Activated CD4-positive, alpha-beta T cell treated with anti-CD3 and anti-CD28 coated beads, Interleukin-2, amount 10 ng/mL, durations not matched to agents 24 days and 14 days (primary cell): Measurements from ENCODE around the gene COQ8A. TPM values are rescaled to one million over a fixed set of nuclear protein-coding genes. Genes with fewer than 3 reads are reported as not detected.

Experiments used
- DNase-seq: peaks from one replicate; pipeline ENCODE4 v3.0.0; 2022
- H3K27ac Mint-ChIP-seq: one replicate; pipeline ENCODE4 v1.8.0; 2022; ENCODE audit warnings: mild to moderate bottlenecking, mixed read lengths
- H3K27me3 Mint-ChIP-seq: one replicate; pipeline ENCODE4 v1.8.0; 2022; ENCODE audit warnings: mixed read lengths
- H3K36me3 Mint-ChIP-seq: one replicate; pipeline ENCODE4 v1.8.0; 2022; ENCODE audit warnings: low read depth, mild to moderate bottlenecking, mixed read lengths
- H3K4me1 Mint-ChIP-seq: one replicate; pipeline ENCODE4 v1.8.0; 2021; ENCODE audit warnings: mixed read lengths
- H3K4me3 Mint-ChIP-seq: one replicate; pipeline ENCODE4 v1.8.0; 2022; ENCODE audit warnings: mild to moderate bottlenecking, moderate library complexity, mixed read lengths
- H3K9me3 Mint-ChIP-seq: one replicate; pipeline ENCODE4 v1.8.0; 2021; ENCODE audit warnings: mixed read lengths
- intact Hi-C: fragments of 100-400 bp; cut with micrococcal nuclease; formaldehyde crosslinking; loops from one replicate; pipeline ENCODE4 v1.15.1; 2023
- total RNA-seq: library from RNA; stranded (reverse); gene quantifications from 2 replicates; pipeline ENCODE4 v1.2.3, GENCODE V29; 2022

The COQ8A gene
- total RNA-seq, 1 donor from 2014 or later, result 35.3 TPM

DNA sequence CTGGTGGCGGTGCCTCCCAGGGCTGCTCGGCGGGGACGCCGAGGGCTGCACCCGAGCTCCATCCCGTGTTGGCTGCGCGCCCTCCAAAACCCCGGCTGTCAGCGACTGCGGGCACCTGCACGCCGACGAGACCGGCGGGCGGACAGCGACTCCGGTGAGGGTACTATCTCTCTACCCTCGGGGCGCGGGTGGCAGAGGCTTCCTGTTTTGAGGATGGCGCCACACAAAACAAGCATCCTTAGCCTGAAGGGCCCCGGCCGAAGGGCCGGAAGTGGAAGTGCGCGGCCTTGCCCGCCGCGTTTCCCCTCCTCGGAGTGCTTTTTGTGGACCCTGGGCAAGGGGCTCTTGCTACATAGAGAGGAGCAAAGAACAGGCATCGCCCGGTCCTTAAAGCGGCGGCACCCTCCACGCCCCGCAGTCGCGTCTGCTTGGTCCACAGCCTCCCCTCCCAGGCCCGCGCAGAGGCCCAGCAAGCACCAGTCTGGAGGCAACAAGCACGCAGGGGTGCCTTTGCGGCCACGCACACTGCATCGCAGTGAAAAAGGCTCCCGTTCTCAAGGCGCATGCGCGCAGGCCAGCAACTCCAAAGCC is 561 bp upstream of the COQ8A start:
- no peak for DNase-seq
- peaks cover 16% of the 10 kb centered on the region for H3K36me3 Mint-ChIP-seq
- no peaks in the 10 kb centered on the region for H3K27me3 Mint-ChIP-seq
- H3K4me1 Mint-ChIP-seq, result peaks cover 38% of the 10 kb centered on the region
- intact Hi-C loops, result loop anchor here (1.0 to 10.0 kb wide), 6 partner anchors 24 to 795 kb away; partner anchors contain the start of genes JMJD4, PARP1, PSEN2 and SNAP47
- peaks cover 18% of the 10 kb centered on the region for H3K9me3 Mint-ChIP-seq
- peak overlapping the region; percentile 93 for H3K4me3 Mint-ChIP-seq
- peak overlapping the region; percentile 99 for H3K27ac Mint-ChIP-seq

DNA sequence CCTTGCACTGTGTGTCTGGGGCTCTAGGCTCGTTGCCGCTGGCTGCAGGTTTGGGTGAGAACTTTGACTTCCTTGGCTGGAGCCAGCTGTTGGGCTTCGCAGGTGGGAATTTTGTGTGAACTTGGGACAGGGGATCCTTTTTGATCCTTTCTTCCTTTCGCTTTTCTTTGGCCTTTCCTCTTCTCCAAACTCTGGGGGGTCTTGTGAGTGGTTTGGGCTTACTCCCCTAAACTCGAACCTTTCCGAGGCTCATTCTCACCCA is 643 bp downstream of the COQ8A start:
- peak overlapping the region; percentile 99 for H3K27ac Mint-ChIP-seq
- DNase-seq, result no peak
- peaks cover 42% of the 10 kb centered on the region for H3K4me1 Mint-ChIP-seq
- intact Hi-C loops, result loop anchor here (1.0 to 5.0 kb wide), 3 partner anchors 70 to 533 kb away; partner anchors contain the start of genes PARP1 and PSEN2
- no peaks in the 10 kb centered on the region for H3K27me3 Mint-ChIP-seq
- H3K4me3 Mint-ChIP-seq, result peak overlapping the region; percentile 93
- peaks cover 7% of the 10 kb centered on the region for H3K9me3 Mint-ChIP-seq
- peaks cover 9% of the 10 kb centered on the region for H3K36me3 Mint-ChIP-seq

DNA sequence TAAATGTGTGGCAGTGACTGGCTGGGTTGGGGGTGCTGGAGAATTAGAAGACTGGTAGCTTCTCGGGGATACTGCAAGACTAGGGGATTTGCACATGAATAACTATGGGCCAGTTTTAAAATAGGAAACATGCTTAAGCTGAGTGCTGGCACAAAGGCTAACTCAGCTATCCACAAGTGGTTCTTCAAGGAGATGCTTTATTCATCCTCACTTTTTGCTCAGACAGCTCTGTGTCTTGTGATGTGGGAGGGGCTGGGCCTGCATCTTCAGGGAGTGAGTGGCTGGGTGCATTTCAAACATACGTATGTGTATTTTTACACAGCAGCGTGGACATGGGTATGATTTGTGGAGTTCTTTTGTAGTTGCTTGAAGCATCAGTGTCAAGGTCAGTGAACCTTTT is 2.3 kb downstream of the COQ8A start:
- peaks cover 48% of the 10 kb centered on the region for H3K4me1 Mint-ChIP-seq
- no peaks in the 10 kb centered on the region for H3K27me3 Mint-ChIP-seq
- H3K9me3 Mint-ChIP-seq, result peaks cover 5% of the 10 kb centered on the region

DNA sequence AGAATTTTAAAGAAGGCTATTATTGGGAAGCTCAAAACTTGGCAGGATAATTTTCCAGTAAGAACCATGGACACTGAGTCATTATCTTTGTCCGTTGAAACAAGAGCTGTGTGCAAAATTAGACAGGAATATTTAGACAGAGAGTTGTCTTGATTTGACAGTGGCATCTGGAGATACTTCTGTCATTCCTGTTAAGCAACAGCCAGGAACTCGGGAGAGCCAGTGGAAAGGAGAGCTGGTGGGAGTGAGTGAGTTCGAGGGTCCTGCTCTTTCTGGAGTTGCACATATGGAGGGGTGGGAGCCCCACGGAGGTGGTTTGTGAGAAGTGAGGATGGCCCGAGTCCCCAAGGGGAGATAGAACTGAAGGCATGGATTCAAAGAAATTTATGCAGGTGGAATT is 3.1 kb downstream of the COQ8A start:
- peaks cover 5% of the 10 kb centered on the region for H3K36me3 Mint-ChIP-seq
- intact Hi-C loops, result loop anchor here (5.0 kb wide), 1 partner anchor 536 kb away; the partner anchor contains the start of gene PARP1
- H3K27me3 Mint-ChIP-seq, result no peaks in the 10 kb centered on the region
- H3K4me3 Mint-ChIP-seq, result no peak overlapping the region
- no peak overlapping the region for H3K27ac Mint-ChIP-seq
- no peaks in the 10 kb centered on the region for H3K9me3 Mint-ChIP-seq
- H3K4me1 Mint-ChIP-seq, result peaks cover 41% of the 10 kb centered on the region
- DNase-seq, result no peak

More for the DNA sequence above, 2.3 kb downstream of the COQ8A start:
- intact Hi-C loops, result loop anchor here (5.0 kb wide), 1 partner anchor 535 kb away; the partner anchor contains the start of gene PARP1
- H3K27ac Mint-ChIP-seq, result no peak overlapping the region
- H3K4me3 Mint-ChIP-seq, result no peak overlapping the region
- peaks cover 6% of the 10 kb centered on the region for H3K36me3 Mint-ChIP-seq
- no peak for DNase-seq

DNA sequence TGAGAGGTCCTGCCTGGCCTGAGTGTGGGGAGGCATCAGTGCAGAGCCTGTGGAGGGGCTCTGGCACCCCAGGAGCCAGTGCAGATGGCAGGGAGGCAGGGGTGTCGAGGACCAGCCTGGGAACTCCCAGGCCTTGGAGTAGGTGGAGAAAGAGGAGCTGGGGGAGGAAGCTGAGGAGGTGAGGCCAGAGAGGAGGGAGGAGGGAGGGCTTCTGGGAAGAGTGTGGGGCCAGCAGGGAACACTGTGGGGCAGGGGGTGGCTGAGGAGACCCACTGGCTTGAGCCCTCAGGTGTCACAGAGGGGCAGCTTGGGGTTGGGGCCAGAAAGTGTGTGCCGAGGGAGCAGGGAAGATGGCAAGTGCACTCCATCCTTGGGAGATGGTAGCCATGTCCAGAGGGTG is 3.8 kb downstream of the COQ8A start:
- peaks cover 5% of the 10 kb centered on the region for H3K36me3 Mint-ChIP-seq
- intact Hi-C loops, result loop anchor here (5.0 kb wide), 1 partner anchor 537 kb away; the partner anchor contains the start of gene PARP1
- no peak overlapping the region for H3K27ac Mint-ChIP-seq
- DNase-seq, result no peak
- H3K9me3 Mint-ChIP-seq, result no peaks in the 10 kb centered on the region
- H3K4me1 Mint-ChIP-seq, result peaks cover 35% of the 10 kb centered on the region
- no peaks in the 10 kb centered on the region for H3K27me3 Mint-ChIP-seq
- H3K4me3 Mint-ChIP-seq, result no peak overlapping the region

DNA sequence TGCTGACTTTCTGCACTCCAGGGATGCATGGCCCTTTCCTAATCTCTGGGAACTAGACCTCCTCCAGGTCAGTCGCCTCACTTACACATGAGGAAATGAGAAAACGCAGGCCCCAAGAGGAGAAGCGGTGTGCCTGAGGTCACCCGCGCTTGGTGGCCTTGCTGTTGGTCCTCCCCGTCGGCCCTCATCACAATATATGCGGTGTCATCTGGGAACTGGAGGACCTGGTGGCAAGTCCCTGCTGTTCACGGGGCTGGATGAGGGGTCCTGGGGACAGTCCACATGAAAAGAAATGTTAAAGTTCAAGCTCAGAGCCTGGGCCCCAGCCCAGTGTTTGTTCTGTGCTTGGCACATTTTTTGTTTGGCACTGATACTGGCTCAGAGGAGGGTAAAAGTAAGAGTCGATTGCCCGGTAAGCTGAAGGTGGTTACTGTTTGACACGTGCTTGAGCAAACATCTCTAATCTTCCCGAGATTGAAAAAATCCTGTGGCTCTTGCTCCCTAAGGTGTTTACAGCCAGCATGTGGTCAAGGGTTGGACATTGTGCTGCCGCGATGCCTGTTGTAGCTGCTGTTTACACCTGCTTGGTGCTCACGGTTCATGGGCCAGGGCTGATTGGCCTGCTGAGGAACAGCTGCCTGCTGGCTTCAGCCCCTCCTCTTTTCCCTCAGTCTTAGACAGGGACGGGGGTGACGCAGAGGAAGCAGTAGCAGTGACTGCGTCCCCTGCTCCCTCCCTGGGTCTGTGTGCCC is 5.2 kb downstream of the COQ8A start:
- no peak for DNase-seq
- Mint-ChIP-seq H3K4me1 (peaks cover 35% of the 10 kb centered on the region), H3K9me3 (no peaks in the 10 kb centered on the region), H3K27ac (no peak overlapping the region), H3K36me3 (peaks cover 5% of the 10 kb centered on the region), H3K27me3 (no peaks in the 10 kb centered on the region), H3K4me3 (no peak overlapping the region)
- intact Hi-C loops, result no loop called here

DNA sequence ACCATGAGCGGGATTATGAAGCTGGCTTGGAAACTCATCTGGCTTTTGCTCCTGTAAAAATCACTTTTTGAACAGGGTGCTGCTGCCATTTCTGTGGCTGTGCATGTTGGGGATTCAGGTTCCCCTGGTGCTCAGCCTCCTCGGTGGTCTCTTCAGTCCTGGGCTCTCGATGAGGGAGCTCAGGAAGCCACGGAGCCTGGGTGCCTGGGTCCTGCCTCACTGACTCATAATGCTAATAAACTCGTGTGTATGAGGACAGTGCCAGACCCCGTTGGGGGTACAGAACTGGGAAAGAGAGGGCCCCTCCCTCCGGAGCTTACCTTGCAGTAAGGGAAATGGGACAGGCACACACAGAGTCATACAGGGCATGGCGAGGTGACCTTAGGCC is 5.8 kb downstream of the COQ8A start:
- intact Hi-C loops, result no loop called here
- H3K36me3 Mint-ChIP-seq, result peaks cover 3% of the 10 kb centered on the region
- no peak for DNase-seq
- H3K4me3 Mint-ChIP-seq, result no peak overlapping the region
- H3K27me3 Mint-ChIP-seq, result no peaks in the 10 kb centered on the region
- H3K4me1 Mint-ChIP-seq, result peaks cover 32% of the 10 kb centered on the region
- H3K9me3 Mint-ChIP-seq, result no peaks in the 10 kb centered on the region
- H3K27ac Mint-ChIP-seq, result no peak overlapping the region

DNA sequence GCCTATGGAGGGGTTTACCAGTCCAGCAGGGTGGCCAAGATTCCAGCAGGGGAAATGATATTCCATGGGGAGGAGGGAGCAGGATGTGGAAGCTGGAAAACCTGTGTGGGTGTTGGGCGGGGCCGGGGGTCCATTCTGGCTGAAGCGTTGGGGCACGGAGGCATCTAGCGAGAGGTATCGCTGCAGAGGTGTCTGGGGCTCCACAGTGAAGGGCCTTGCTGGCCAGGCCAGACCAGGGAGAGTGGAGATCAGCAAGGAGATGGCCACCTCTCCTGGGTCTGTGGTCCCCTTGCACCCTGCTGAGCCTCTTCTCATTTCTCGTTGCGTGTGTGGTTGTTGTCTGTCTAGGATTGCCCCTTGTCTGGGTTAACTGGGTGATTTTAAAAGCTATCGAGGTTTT is 6.2 kb downstream of the COQ8A start:
- no peaks in the 10 kb centered on the region for H3K27me3 Mint-ChIP-seq
- H3K36me3 Mint-ChIP-seq, result peaks cover 2% of the 10 kb centered on the region
- no peak for DNase-seq
- H3K4me1 Mint-ChIP-seq, result peaks cover 30% of the 10 kb centered on the region
- intact Hi-C loops, result no loop called here
- no peaks in the 10 kb centered on the region for H3K9me3 Mint-ChIP-seq
- H3K4me3 Mint-ChIP-seq, result no peak overlapping the region
- H3K27ac Mint-ChIP-seq, result no peak overlapping the region

DNA sequence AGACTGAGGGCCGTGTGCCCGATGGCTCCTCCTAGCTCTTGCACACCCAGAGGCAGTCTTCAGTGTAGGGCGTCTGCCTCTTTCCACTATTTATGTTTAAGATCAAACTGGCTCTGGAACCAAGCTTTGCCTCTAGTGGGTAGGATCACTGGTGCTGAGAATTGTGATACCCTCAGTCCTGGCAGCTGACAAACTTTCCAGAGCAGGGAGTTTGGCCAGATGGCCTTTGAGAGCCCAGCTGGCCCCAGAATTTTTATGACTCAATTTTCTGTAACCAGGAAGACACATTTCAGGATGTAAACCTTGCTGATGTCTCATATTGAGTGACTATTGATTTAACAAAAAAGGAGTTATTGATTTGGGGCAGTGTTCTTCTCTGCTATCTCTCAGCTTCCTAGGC is 6.7 kb downstream of the COQ8A start:
- H3K9me3 Mint-ChIP-seq, result no peaks in the 10 kb centered on the region
- H3K4me1 Mint-ChIP-seq, result peaks cover 30% of the 10 kb centered on the region
- intact Hi-C loops, result no loop called here
- H3K27ac Mint-ChIP-seq, result no peak overlapping the region
- no peak for DNase-seq
- peaks cover 2% of the 10 kb centered on the region for H3K36me3 Mint-ChIP-seq
- H3K4me3 Mint-ChIP-seq, result no peak overlapping the region
- H3K27me3 Mint-ChIP-seq, result no peaks in the 10 kb centered on the region

DNA sequence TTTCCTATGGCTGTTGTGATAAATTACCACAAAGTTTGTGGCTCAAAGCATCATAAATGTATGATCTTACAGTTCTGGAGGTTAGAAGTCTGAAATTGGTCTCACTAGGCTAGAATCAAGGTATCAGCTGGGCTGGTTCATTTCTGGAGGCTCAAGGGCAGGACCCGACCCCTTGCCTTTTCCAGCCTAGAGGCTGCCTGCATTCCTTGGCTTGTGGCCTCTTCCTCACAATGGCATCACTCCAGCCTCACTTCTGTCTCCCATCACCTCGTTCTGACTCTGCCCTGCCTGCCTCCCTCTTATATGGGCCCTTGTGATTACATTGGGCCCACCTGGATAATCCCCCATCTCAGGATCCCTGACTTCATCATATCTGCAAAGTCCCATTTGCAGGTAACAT is 8.0 kb downstream of the COQ8A start:
- no peak for DNase-seq
- H3K4me3 Mint-ChIP-seq, result no peak overlapping the region
- H3K27ac Mint-ChIP-seq, result no peak overlapping the region
- no peaks in the 10 kb centered on the region for H3K27me3 Mint-ChIP-seq
- no peaks in the 10 kb centered on the region for H3K36me3 Mint-ChIP-seq
- H3K4me1 Mint-ChIP-seq, result peaks cover 22% of the 10 kb centered on the region
- intact Hi-C loops, result no loop called here
- no peaks in the 10 kb centered on the region for H3K9me3 Mint-ChIP-seq

DNA sequence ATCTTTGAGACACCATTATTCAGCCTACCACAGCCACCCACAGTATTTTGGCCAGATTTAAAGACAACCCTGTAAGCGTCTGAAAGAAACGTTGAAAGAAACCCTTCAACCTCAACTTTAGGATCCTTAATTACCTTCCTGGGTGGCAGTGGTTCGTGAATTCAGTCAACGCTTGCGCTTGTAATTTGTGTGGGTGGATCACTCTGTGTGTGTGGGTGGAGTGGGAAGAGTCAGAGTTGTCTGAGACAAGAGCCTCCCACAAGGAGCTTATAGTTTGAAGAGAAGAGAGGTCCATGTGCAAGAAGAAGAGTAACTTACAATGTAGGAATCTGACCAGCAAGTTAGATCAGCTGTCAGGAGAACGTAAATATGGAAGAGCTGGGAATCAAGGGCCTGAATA is 8.4 kb downstream of the COQ8A start:
- H3K9me3 Mint-ChIP-seq, result no peaks in the 10 kb centered on the region
- DNase-seq, result no peak
- no peak overlapping the region for H3K4me3 Mint-ChIP-seq
- no peak overlapping the region for H3K27ac Mint-ChIP-seq
- no peaks in the 10 kb centered on the region for H3K27me3 Mint-ChIP-seq
- H3K36me3 Mint-ChIP-seq, result no peaks in the 10 kb centered on the region
- H3K4me1 Mint-ChIP-seq, result peaks cover 20% of the 10 kb centered on the region
- intact Hi-C loops, result no loop called here

DNA sequence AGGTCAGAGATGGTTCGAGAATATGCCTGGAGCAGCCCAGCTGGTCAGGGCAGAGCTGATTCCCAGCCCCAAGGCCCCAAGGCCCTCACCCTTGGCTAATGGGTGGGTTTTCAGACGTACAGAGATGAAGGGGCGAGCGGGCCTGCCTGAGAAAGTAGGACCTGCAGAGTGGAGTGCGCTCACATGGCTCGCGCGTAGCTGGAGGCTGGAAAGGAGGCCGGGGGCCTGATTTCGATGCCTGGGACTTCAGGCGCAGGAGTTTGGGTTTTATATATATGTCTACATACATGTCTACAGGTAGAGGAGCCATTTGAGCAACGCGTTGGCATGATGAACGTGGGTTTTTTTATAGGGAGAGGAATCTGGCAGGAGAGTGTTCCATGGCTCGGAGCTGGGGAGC is 8.9 kb downstream of the COQ8A start:
- intact Hi-C loops, result no loop called here
- no peak for DNase-seq
- Mint-ChIP-seq H3K36me3 (no peaks in the 10 kb centered on the region), H3K27me3 (no peaks in the 10 kb centered on the region), H3K27ac (no peak overlapping the region), H3K9me3 (no peaks in the 10 kb centered on the region), H3K4me1 (peaks cover 17% of the 10 kb centered on the region), H3K4me3 (no peak overlapping the region)

DNA sequence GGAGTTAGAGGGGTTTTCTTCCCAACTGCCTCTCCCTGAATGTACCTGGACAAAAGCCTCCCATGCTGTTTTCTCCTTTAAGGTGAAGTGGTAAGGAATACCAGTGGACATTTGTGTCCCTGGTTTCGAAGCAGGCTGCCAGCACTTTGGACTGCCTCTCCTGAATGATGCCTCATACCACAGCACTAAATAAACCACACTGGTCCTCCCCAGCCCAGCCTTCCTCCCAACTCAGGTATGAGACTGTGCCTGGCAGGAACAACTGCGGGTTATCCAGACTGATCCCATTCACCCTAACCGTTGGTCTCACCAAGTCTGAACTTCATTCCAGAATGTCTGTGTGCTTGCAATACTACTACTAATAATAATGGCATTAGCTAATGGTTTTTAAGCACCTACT is 9.3 kb downstream of the COQ8A start:
- Mint-ChIP-seq H3K36me3 (no peaks in the 10 kb centered on the region), H3K4me1 (peaks cover 14% of the 10 kb centered on the region), H3K9me3 (no peaks in the 10 kb centered on the region), H3K27me3 (no peaks in the 10 kb centered on the region), H3K27ac (no peak overlapping the region), H3K4me3 (no peak overlapping the region)
- intact Hi-C loops, result no loop called here
- DNase-seq, result no peak

DNA sequence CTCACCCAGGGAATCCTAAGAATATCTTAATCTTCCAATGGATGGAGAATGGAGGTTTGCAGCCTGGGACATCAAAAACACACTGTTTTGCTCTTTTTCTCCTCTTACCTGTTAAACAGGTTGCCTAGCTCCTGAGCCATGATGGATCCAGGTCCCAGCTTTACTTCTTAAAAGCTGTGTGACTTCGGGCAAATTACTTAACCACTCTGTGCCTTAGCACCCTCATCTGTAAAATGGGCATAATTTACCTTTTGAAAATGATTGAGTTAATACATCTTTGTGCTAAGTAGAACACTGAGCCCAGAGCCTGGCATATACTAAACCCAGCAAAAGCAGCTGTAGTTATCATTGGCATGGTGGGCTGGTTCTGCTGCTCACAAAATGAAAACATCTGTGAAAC is 10.2 kb downstream of the COQ8A start:
- no peak for DNase-seq
- H3K27ac Mint-ChIP-seq, result no peak overlapping the region
- peaks cover 8% of the 10 kb centered on the region for H3K36me3 Mint-ChIP-seq
- H3K9me3 Mint-ChIP-seq, result peaks cover 5% of the 10 kb centered on the region
- intact Hi-C loops, result no loop called here
- no peaks in the 10 kb centered on the region for H3K27me3 Mint-ChIP-seq
- peaks cover 12% of the 10 kb centered on the region for H3K4me1 Mint-ChIP-seq
- H3K4me3 Mint-ChIP-seq, result no peak overlapping the region
